Astrocyte of the cerebellum (primary cell): ENCODE measurements around the gene APC.

Source experiments
- DNase-seq: peaks from one replicate; pipeline ENCODE4 v3.0.0-alpha.2; 2011; ENCODE audit warnings: low read depth
- H3K4me3 ChIP-seq: 2 replicates; pipeline ENCODE4 v1.5.1; 2011; ENCODE audit warnings: mild to moderate bottlenecking, low read depth, low read length, moderate library complexity
- CTCF ChIP-seq: IDR thresholded peaks from 2 replicates; pipeline ENCODE4 v1.5.1; 2012; ENCODE audit warnings: low read length, low read depth, moderate library complexity, mild to moderate bottlenecking; ENCODE audit errors: missing control alignments
- in situ Hi-C: cut with HindIII; loops from 2 replicates; pipeline ENCODE4 v1.10.0; 2017; ENCODE audit warnings: low sequenced_read_pairs

APC gene

DNA sequence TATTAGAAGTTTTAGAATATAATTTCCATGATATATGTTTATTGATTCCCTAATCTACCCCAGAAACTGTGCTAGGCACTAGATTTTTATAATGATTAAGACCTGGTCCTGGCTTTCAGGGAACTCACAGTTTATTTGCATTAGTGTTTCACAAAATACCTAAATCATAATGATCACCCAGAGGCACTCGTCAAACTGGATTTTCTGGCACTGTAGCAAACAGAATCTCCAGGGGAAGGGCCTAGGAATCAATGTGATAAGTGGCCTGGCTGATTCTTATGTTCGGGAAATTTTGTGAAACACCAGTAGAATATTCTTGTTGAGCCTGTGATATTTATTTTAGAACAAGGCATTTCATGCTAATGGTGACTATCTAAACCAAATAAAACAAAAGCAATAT, 86.0 kb downstream of the APC start:
- TF ChIP-seq CTCF = no peak
- H3K4me3 ChIP-seq = no peak overlapping the region

DNA sequence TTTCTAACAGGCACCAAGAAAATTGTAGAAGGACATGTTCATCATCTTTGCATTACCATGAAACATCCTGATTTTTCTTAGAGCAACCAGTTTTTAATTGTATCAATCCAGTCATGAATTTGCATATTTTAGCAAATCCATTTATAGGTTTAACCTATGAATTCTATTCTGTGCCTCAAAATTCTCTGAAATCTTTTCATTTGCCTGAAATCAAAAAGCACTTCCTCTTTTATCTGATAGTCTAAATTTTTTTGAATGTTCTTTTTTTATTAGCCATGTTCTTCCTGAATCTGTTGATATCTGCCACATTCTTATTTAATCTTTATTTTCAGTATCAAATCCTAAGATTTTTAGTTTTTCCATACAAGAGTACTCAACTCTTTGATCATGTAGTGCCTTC, 86.5 kb downstream of the APC start:
- no peak for DNase-seq
- in situ Hi-C loops = no loop called here
- no peak for TF ChIP-seq CTCF
- H3K4me3 ChIP-seq = no peak overlapping the region

More for the DNA sequence above, 86.0 kb downstream of the APC start:
- in situ Hi-C loops = no loop called here
- no peak for DNase-seq

DNA sequence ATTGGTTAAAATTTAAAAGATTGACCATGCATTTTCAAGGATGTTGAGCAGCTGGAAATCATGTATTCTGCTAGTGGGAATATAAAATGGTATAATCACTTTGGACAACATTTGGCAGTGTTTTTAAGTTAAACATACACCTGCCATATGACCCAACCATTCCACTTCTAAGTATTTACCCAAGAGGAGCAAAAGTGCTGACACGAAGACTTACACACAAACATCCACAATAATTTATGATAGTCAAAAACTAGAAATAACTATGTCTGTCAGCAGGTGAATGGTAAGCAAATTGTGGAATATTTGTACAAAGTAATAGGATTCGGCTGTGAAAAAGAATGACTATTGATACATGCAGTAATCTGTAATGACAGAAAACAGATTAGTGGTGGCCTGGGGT, 92.7 kb downstream of the APC start:
- DNase-seq = no peak
- no peak overlapping the region for H3K4me3 ChIP-seq
- in situ Hi-C loops = no loop called here
- TF ChIP-seq CTCF = no peak

GRCh38 chr5:112833971-112834370, 96.3 kb downstream of the APC start:
- in situ Hi-C loops = no loop called here
- DNase-seq = no peak
- no peak for TF ChIP-seq CTCF

GRCh38 chr5:112844489-112844888, 106.8 kb downstream of the APC start:
- in situ Hi-C loops = no loop called here

More at GRCh38 chr5:112833971-112834370, 96.3 kb downstream of the APC start:
- H3K4me3 ChIP-seq = no peak overlapping the region

DNA sequence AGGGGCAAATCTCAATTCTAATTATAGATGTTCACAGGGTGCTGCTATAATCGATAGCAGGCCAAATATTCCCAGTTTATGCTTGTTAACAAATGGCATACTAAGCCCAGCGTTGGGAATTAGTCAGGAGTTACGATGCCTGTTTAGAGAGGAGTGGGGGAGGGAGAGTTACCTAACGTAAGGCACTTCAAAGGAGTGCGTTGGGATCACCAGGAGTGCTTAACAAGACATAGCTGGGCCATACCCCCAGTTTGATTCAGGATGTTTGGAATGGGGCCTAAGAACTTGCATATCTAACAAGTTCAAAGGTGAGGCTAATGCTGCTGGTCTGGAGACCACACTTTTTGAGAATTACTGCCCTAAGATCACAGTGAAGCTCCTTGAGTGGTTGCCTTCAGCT, 108.9 kb downstream of the APC start:
- in situ Hi-C loops = no loop called here
- no peak for TF ChIP-seq CTCF

More at GRCh38 chr5:112844489-112844888, 106.8 kb downstream of the APC start:
- no peak for DNase-seq
- H3K4me3 ChIP-seq = no peak overlapping the region
- TF ChIP-seq CTCF = no peak

DNA sequence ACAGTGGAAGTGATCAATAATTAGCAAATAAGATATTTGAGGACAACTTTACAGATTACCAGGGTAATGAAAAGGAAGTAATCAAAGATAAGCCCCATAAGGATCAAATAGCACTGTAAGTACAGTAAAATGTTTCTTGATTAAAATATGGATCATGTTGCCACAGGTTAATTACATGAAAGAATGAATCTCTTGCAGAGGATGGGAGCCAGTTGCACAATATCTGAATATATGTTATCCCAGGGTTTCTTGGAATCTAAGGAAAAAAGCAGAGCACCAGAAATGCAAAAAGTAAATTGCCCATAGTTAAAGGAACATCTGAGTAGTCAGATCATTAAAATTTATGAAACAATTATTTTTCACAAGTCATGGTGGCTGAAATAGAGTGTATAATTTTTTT, 109.6 kb downstream of the APC start:
- in situ Hi-C loops = no loop called here
- no peak for DNase-seq
- TF ChIP-seq CTCF = no peak
- H3K4me3 ChIP-seq = no peak overlapping the region

More for the DNA sequence above, 108.9 kb downstream of the APC start:
- DNase-seq = no peak
- H3K4me3 ChIP-seq = no peak overlapping the region
